Neural cell (in vitro differentiated cells): Measurements from ENCODE around the gene METTL14. TPM values are rescaled to one million over a fixed set of nuclear protein-coding genes. Genes with fewer than 3 reads are reported as not detected.

Experiments used
- H2AFZ ChIP-seq: fragments of 200-600, 300-800 bp; sonication (generic), shearing (Covaris generic); 2 replicates; pipeline ENCODE4 v1.6.0; 2014; ENCODE audit warnings: low read depth, mild to moderate bottlenecking, antibody characterized with exemption, low read length, moderate library complexity
- H3F3A ChIP-seq: fragments of 200-600 bp; shearing (Covaris generic); 2 replicates; pipeline ENCODE4 v1.6.1; 2016; ENCODE audit warnings: mild to moderate bottlenecking, moderate library complexity, mixed read lengths, antibody characterized with exemption, low read length; ENCODE audit not compliant: insufficient read depth, poor library complexity, severe bottlenecking
- H3K27ac ChIP-seq: fragments of 200-600, 300-800 bp; sonication (generic), shearing (Covaris generic); 2 replicates; pipeline ENCODE4 v1.5.1; 2014; ENCODE audit warnings: mild to moderate bottlenecking, low read length, moderate library complexity
- H3K27me3 ChIP-seq: fragments of 300-800, 200-600 bp; sonication (generic), shearing (Covaris generic); 2 replicates; pipeline ENCODE4 v1.6.0; 2014; ENCODE audit warnings: mild to moderate bottlenecking, low read depth, low read length, moderate library complexity; ENCODE audit not compliant: insufficient read depth
- H3K36me3 ChIP-seq: fragments of 300-800, 200-600 bp; sonication (generic), shearing (Covaris generic); 2 replicates; pipeline ENCODE4 v1.5.1; 2014; ENCODE audit warnings: mild to moderate bottlenecking, antibody characterized with exemption, low read length, moderate library complexity; ENCODE audit not compliant: insufficient read depth
- H3K4me2 ChIP-seq: fragments of 300-800, 200-600 bp; sonication (generic), shearing (Covaris generic); 2 replicates; pipeline ENCODE4 v1.6.0; 2014; ENCODE audit warnings: mild to moderate bottlenecking, low read length
- H3K4me3 ChIP-seq: fragments of 300-800, 200-600 bp; sonication (generic), shearing (Covaris generic); 2 replicates; pipeline ENCODE4 v1.5.1; 2014; ENCODE audit warnings: mild to moderate bottlenecking, low read length, moderate library complexity
- H3K79me2 ChIP-seq: fragments of 200-600 bp; shearing (Covaris generic); replicated peaks from 2 replicates; pipeline ENCODE4 v1.6.0; 2014; ENCODE audit warnings: mild to moderate bottlenecking, low read length, moderate library complexity; ENCODE audit not compliant: insufficient read depth
- H3K9ac ChIP-seq: fragments of 300-800, 200-600 bp; sonication (generic), shearing (Covaris generic); 2 replicates; pipeline ENCODE4 v1.6.1; 2016; ENCODE audit warnings: mild to moderate bottlenecking, low read length, mixed read lengths
- H3K9me2 ChIP-seq: fragments of 200-600 bp; shearing (Covaris generic); 2 replicates; pipeline ENCODE4 v1.6.1; 2016; ENCODE audit warnings: mild to moderate bottlenecking, low read length, mixed read lengths; ENCODE audit not compliant: insufficient read depth
- H3K9me3 ChIP-seq: fragments of 200-600, 300-800 bp; sonication (generic), shearing (Covaris generic); 2 replicates; pipeline ENCODE4 v1.6.1; 2016; ENCODE audit warnings: mild to moderate bottlenecking, mixed run types, low read length, moderate library complexity, mixed read lengths
- H4K20me1 ChIP-seq: fragments of 200-600 bp; shearing (Covaris generic); 2 replicates; pipeline ENCODE4 v1.6.1; 2016; ENCODE audit warnings: mild to moderate bottlenecking, mixed run types; ENCODE audit not compliant: insufficient read depth
- EP300 ChIP-seq: fragments of 450-650 bp; conservative IDR thresholded peaks from 2 replicates; pipeline ENCODE4 v1.6.1; 2014; ENCODE audit warnings: antibody characterized with exemption, mild to moderate bottlenecking, moderate library complexity; ENCODE audit not compliant: poor library complexity, severe bottlenecking
- EZH2 ChIP-seq: fragments of 200-600, 300-800 bp; shearing (Covaris generic), sonication (generic); IDR thresholded peaks from 2 replicates; pipeline ENCODE4 v1.6.1; 2014; ENCODE audit warnings: antibody characterized with exemption, low read length, borderline replicate concordance, mild to moderate bottlenecking; ENCODE audit not compliant: insufficient read depth, poor library complexity, severe bottlenecking
- MXI1 ChIP-seq: fragments of 450-650 bp; conservative IDR thresholded peaks from 2 replicates; pipeline ENCODE4 v1.6.1; 2014; ENCODE audit warnings: antibody characterized with exemption, mild to moderate bottlenecking; ENCODE audit not compliant: poor library complexity, severe bottlenecking
- POLR2AphosphoS5 ChIP-seq: IDR thresholded peaks from 2 replicates; pipeline ENCODE4 v1.6.1; 2012
- RAD21 ChIP-seq: fragments of 450-650 bp; conservative IDR thresholded peaks from 2 replicates; pipeline ENCODE4 v1.6.1; 2014; ENCODE audit warnings: antibody characterized with exemption, mild to moderate bottlenecking, moderate library complexity
- SMC3 ChIP-seq: fragments of 450-650 bp; conservative IDR thresholded peaks from 2 replicates; pipeline ENCODE4 v1.6.1; 2014; ENCODE audit warnings: antibody characterized with exemption, mild to moderate bottlenecking, moderate library complexity; ENCODE audit not compliant: poor library complexity
- TAF1 ChIP-seq: IDR thresholded peaks from 2 replicates; pipeline ENCODE4 v1.6.1; 2012; ENCODE audit warnings: low read depth
- polyA plus RNA-seq: library from polyadenylated mRNA; depleted of rRNA; stranded (reverse); fragments of >200 nt; gene quantifications from 2 replicates; pipeline ENCODE4 v1.2.3, GENCODE V29; 2014
- TF ChIP-seq, protein P1 (sequence below): IDR thresholded peaks from 2 replicates; pipeline ENCODE4 v1.6.1; 2012; ENCODE audit warnings: borderline replicate concordance
- TF ChIP-seq, protein P2 (sequence below): fragments of 450-650 bp; IDR thresholded peaks from 2 replicates; pipeline ENCODE4 v1.5.1; 2014; ENCODE audit warnings: antibody characterized with exemption, mild to moderate bottlenecking, moderate library complexity; ENCODE audit not compliant: poor library complexity, severe bottlenecking

Gene METTL14
- polyA plus RNA-seq, 1 donor from 2014 or later = 18.8 TPM

- H2AFZ ChIP-seq = no peak overlapping the region
- no peaks in the 10 kb centered on the region for H3K79me2 ChIP-seq
- no peaks in the 10 kb centered on the region for H3F3A ChIP-seq
- H3K36me3 ChIP-seq = no peaks in the 10 kb centered on the region
- H4K20me1 ChIP-seq = no peaks in the 10 kb centered on the region
- no peak overlapping the region for H3K4me3 ChIP-seq
- TF ChIP-seq RAD21 = peak; percentile 64
- TF ChIP-seq, protein P1, sequence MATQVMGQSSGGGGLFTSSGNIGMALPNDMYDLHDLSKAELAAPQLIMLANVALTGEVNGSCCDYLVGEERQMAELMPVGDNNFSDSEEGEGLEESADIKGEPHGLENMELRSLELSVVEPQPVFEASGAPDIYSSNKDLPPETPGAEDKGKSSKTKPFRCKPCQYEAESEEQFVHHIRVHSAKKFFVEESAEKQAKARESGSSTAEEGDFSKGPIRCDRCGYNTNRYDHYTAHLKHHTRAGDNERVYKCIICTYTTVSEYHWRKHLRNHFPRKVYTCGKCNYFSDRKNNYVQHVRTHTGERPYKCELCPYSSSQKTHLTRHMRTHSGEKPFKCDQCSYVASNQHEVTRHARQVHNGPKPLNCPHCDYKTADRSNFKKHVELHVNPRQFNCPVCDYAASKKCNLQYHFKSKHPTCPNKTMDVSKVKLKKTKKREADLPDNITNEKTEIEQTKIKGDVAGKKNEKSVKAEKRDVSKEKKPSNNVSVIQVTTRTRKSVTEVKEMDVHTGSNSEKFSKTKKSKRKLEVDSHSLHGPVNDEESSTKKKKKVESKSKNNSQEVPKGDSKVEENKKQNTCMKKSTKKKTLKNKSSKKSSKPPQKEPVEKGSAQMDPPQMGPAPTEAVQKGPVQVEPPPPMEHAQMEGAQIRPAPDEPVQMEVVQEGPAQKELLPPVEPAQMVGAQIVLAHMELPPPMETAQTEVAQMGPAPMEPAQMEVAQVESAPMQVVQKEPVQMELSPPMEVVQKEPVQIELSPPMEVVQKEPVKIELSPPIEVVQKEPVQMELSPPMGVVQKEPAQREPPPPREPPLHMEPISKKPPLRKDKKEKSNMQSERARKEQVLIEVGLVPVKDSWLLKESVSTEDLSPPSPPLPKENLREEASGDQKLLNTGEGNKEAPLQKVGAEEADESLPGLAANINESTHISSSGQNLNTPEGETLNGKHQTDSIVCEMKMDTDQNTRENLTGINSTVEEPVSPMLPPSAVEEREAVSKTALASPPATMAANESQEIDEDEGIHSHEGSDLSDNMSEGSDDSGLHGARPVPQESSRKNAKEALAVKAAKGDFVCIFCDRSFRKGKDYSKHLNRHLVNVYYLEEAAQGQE = no peak
- peak; percentile 68 for TF ChIP-seq SMC3
- TF ChIP-seq, protein P2, sequence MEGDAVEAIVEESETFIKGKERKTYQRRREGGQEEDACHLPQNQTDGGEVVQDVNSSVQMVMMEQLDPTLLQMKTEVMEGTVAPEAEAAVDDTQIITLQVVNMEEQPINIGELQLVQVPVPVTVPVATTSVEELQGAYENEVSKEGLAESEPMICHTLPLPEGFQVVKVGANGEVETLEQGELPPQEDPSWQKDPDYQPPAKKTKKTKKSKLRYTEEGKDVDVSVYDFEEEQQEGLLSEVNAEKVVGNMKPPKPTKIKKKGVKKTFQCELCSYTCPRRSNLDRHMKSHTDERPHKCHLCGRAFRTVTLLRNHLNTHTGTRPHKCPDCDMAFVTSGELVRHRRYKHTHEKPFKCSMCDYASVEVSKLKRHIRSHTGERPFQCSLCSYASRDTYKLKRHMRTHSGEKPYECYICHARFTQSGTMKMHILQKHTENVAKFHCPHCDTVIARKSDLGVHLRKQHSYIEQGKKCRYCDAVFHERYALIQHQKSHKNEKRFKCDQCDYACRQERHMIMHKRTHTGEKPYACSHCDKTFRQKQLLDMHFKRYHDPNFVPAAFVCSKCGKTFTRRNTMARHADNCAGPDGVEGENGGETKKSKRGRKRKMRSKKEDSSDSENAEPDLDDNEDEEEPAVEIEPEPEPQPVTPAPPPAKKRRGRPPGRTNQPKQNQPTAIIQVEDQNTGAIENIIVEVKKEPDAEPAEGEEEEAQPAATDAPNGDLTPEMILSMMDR = peak; percentile 61
- no peak for TF ChIP-seq EP300
- TF ChIP-seq MXI1 = no peak
- TF ChIP-seq EZH2 = no peak
- TF ChIP-seq TAF1 = no peak
- no peak for TF ChIP-seq POLR2AphosphoS5
- H3K27ac ChIP-seq = no peak overlapping the region
- no peak overlapping the region for H3K9ac ChIP-seq
- H3K9me2 ChIP-seq = no peaks in the 10 kb centered on the region
- no peaks in the 10 kb centered on the region for H3K27me3 ChIP-seq
- H3K4me2 ChIP-seq = no peak overlapping the region
- H3K9me3 ChIP-seq = no peaks in the 10 kb centered on the region
Measured at GRCh38 chr4:118740869-118741268, 55.7 kb downstream of the METTL14 start.

GRCh38 chr4:118741301-118741855, 56.2 kb downstream of the METTL14 start:
- Histone ChIP-seq H3K9ac (no peak overlapping the region), H3K9me2 (no peaks in the 10 kb centered on the region), H2AFZ (no peak overlapping the region), H3K27me3 (no peaks in the 10 kb centered on the region), H3K79me2 (no peaks in the 10 kb centered on the region), H3K27ac (no peak overlapping the region), H3F3A (no peaks in the 10 kb centered on the region), H3K4me3 (no peak overlapping the region), H3K4me2 (no peak overlapping the region), H3K9me3 (no peaks in the 10 kb centered on the region), H3K36me3 (no peaks in the 10 kb centered on the region), H4K20me1 (no peaks in the 10 kb centered on the region)
- TF ChIP-seq MXI1 (no peak), SMC3 (no peak), EZH2 (no peak), POLR2AphosphoS5 (no peak), TAF1 (no peak), EP300 (no peak)
- TF ChIP-seq, protein P2 = no peak
- TF ChIP-seq, protein P1 = no peak
